22Rv1 (cell line): ENCODE measurements around the gene SLC25A21.

Experiments
- CTCF ChIP-seq: fragments of 450-650 bp; IDR thresholded peaks from 2 replicates; pipeline ENCODE4 v1.5.1; 2017; ENCODE audit warnings: mild to moderate bottlenecking
- ZFX ChIP-seq: fragments of 450-650 bp; IDR thresholded peaks from 2 replicates; pipeline ENCODE4 v1.6.1; 2017; ENCODE audit warnings: antibody characterized with exemption, borderline replicate concordance

DNA sequence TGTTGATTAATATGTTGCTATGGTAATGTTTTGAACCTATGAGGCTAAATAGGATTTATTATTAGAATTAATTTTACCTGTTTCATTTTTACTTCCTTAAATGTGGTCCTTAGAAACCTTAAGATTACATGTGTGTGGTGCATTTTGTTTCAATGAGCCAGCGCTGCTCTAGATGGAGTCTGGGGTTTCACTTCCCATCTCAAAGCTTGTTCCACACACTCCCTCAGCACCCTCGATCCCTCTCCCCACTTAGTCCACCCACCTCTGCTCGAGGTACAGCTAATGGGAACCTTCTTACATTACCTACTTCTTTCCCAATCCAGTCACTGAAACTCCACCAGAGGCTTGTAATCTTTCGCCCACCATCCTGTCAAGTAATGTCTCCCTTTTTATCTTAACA is 305.5 kb downstream of the SLC25A21 start:
- TF ChIP-seq CTCF (no peak), ZFX (no peak)
